HEK293T (cell line): ENCODE results near the gene IL4I1.

Experiments
- FOXK2 ChIP-seq: fragments of 450-650 bp; IDR thresholded peaks from 2 replicates; pipeline ENCODE4 v1.6.1; 2016; ENCODE audit warnings: mild to moderate bottlenecking
- HDGF ChIP-seq: fragments of 450-650 bp; IDR thresholded peaks from 2 replicates; pipeline ENCODE4 v1.6.1; 2017; ENCODE audit warnings: antibody characterized with exemption, borderline replicate concordance
- TARDBP ChIP-seq: fragments of 450-650 bp; IDR thresholded peaks from 2 replicates; pipeline ENCODE4 v1.6.1; 2016

- TF ChIP-seq FOXK2 (no peak), TARDBP (no peak), HDGF (no peak)
Measured at GRCh38 chr19:49915271-49915670, 18.6 kb upstream of the IL4I1 start.
